Hepatocyte (in vitro differentiated cells): ENCODE data around the gene PATE4. TPM values are rescaled to one million over a fixed set of nuclear protein-coding genes. Genes with fewer than 3 reads are reported as not detected.

ENCODE experiments used
- DNase-seq: peaks from one replicate; pipeline ENCODE4 v3.0.0-alpha.2; 2016; ENCODE audit warnings: low spot score
- H2AFZ ChIP-seq: fragments of 200-600 bp; sonication (generic); 2 replicates; pipeline ENCODE4 v1.6.0; 2016; ENCODE audit warnings: antibody characterized with exemption, mild to moderate bottlenecking
- H3K27ac ChIP-seq: fragments of 200-600 bp; sonication (generic); 2 replicates; pipeline ENCODE4 v1.5.1; 2016; ENCODE audit warnings: mild to moderate bottlenecking
- H3K27me3 ChIP-seq: fragments of 200-600 bp; sonication (generic); 2 replicates; pipeline ENCODE4 v1.6.1; 2016
- H3K36me3 ChIP-seq: fragments of 200-600 bp; sonication (generic); replicated peaks from 2 replicates; pipeline ENCODE4 v1.5.1; 2016; ENCODE audit warnings: low read depth; ENCODE audit not compliant: insufficient read depth
- H3K4me1 ChIP-seq: fragments of 200-600 bp; sonication (generic); 2 replicates; pipeline ENCODE4 v1.5.1; 2016; ENCODE audit warnings: mild to moderate bottlenecking, moderate library complexity; ENCODE audit not compliant: insufficient read depth
- H3K4me2 ChIP-seq: fragments of 200-600 bp; sonication (generic); 2 replicates; pipeline ENCODE4 v1.6.0; 2016
- H3K4me3 ChIP-seq: fragments of 200-600 bp; sonication (generic); 2 replicates; pipeline ENCODE4 v1.5.1; 2016; ENCODE audit warnings: mild to moderate bottlenecking
- H3K79me2 ChIP-seq: fragments of 200-600 bp; sonication (generic); 2 replicates; pipeline ENCODE4 v1.6.0; 2017; ENCODE audit warnings: mild to moderate bottlenecking
- H3K9me2 ChIP-seq: fragments of 200-600 bp; sonication (generic); replicated peaks from 2 replicates; pipeline ENCODE4 v1.6.0; 2017; ENCODE audit warnings: mild to moderate bottlenecking; ENCODE audit not compliant: insufficient read depth
- H3K9me3 ChIP-seq: fragments of 200-600 bp; sonication (generic); 2 replicates; pipeline ENCODE4 v1.5.1; 2016; ENCODE audit warnings: low read depth, mild to moderate bottlenecking
- H4K20me1 ChIP-seq: fragments of 200-600 bp; sonication (generic); 2 replicates; pipeline ENCODE4 v1.6.0; 2016; ENCODE audit warnings: mild to moderate bottlenecking; ENCODE audit not compliant: insufficient read depth, poor library complexity, severe bottlenecking
- EZH2 ChIP-seq: fragments of 200-600 bp; sonication (generic); IDR thresholded peaks from 2 replicates; pipeline ENCODE4 v1.6.1; 2016; ENCODE audit warnings: antibody characterized with exemption, mild to moderate bottlenecking, borderline replicate concordance
- EZH2phosphoT487 ChIP-seq: fragments of 200-600 bp; sonication (generic); IDR thresholded peaks from one replicate; pipeline ENCODE4 v1.6.1; 2018; ENCODE audit warnings: antibody characterized with exemption, mild to moderate bottlenecking, low read depth, moderate library complexity; ENCODE audit not compliant: unreplicated experiment, severe bottlenecking
- WGBS: methylation state at CpG from one replicate; pipeline ENCODE4 v1.1.6; 2016; ENCODE audit warnings: low lambda C conversion rate; ENCODE audit errors: missing lambda C conversion rate; 5-methylcytosine and 5-hydroxymethylcytosine counted together
- polyA plus RNA-seq: library from polyadenylated mRNA; unstranded; fragments of >200 nt; fragmentation: Nextera tagmentation; extraction: Ambion mirVana; gene quantifications from 2 replicates; pipeline ENCODE4 v1.2.1, GENCODE V29; 2016
- total RNA-seq: library from RNA; depleted of rRNA; stranded (reverse); fragments of >200 nt; gene quantifications from 2 replicates; pipeline ENCODE4 v1.2.3, GENCODE V29; 2014
- TF ChIP-seq, protein P1 (sequence below): fragments of 200-600 bp; sonication (generic); IDR thresholded peaks from 2 replicates; pipeline ENCODE4 v1.5.1; 2016; ENCODE audit warnings: antibody characterized with exemption, mild to moderate bottlenecking; ENCODE audit not compliant: poor library complexity

PATE4 gene, protein sequence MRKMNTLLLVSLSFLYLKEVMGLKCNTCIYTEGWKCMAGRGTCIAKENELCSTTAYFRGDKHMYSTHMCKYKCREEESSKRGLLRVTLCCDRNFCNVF
- total RNA-seq = not detected in 2 replicates
- polyA plus RNA-seq = 0.35 TPM in 1 of 2 replicates, not detected in the other

DNA sequence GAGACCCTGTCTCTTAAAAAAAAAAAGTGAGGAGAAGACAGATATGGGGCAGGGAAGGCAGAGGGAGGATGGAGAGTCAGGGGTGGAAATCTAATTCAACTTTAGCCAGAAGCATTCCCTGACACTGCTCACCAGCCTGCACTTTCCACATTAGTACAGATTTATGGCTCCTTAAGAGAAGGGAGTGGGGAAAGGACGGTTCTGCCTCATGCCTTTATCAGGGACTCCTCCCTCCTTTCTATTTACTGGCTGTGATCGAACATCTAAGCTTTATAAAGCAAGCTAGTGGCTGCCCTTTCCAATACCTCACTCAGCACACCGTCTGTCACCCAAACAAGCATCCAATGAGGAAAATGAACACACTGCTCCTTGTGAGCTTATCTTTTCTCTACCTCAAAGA is at the start of gene PATE4:
PATE4 (plus strand) TSS at position 301 of the 400 bp plus-strand sequence; CDS start at position 345, 44 bp downstream.
- TF ChIP-seq EZH2phosphoT487 (no peak), EZH2 (no peak)
- TF ChIP-seq, protein P1, sequence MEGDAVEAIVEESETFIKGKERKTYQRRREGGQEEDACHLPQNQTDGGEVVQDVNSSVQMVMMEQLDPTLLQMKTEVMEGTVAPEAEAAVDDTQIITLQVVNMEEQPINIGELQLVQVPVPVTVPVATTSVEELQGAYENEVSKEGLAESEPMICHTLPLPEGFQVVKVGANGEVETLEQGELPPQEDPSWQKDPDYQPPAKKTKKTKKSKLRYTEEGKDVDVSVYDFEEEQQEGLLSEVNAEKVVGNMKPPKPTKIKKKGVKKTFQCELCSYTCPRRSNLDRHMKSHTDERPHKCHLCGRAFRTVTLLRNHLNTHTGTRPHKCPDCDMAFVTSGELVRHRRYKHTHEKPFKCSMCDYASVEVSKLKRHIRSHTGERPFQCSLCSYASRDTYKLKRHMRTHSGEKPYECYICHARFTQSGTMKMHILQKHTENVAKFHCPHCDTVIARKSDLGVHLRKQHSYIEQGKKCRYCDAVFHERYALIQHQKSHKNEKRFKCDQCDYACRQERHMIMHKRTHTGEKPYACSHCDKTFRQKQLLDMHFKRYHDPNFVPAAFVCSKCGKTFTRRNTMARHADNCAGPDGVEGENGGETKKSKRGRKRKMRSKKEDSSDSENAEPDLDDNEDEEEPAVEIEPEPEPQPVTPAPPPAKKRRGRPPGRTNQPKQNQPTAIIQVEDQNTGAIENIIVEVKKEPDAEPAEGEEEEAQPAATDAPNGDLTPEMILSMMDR = no peak
- WGBS = 43% methylated on average over 3 of the region's 3 CpGs
- H3K9me2 ChIP-seq = no peaks in the 10 kb centered on the region

DNA sequence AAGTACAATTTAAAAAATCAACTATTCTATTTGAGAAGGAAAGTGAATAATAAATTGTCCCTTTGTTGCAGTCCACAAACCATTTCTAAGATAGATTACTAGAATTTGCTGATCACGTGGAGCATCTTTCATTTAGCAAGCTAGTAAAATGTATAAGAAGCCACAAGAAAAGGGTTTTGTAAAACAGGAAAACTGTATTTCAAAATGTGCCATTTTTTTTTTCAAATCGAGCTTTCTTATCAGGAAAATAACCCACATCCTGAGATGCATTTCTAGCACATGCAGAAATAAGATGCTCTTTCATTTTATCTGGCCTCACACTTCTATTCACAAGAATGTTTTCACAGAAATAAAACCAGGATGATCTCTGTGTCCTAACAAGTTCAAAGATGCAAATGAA is 48.4 kb upstream of the PATE4 start:
- no peaks in the 10 kb centered on the region for H3K9me3 ChIP-seq
- H3K4me3 ChIP-seq = no peak overlapping the region
- 72% methylated on average over 2 of the region's 2 CpGs for WGBS
- TF ChIP-seq EZH2phosphoT487 (no peak), EZH2 (no peak)
- TF ChIP-seq, protein P1 = no peak
- no peak overlapping the region for H2AFZ ChIP-seq
- no peaks in the 10 kb centered on the region for H3K9me2 ChIP-seq
- H3K4me1 ChIP-seq = no peaks in the 10 kb centered on the region
- DNase-seq = no peak
- H3K79me2 ChIP-seq = no peaks in the 10 kb centered on the region
- no peaks in the 10 kb centered on the region for H4K20me1 ChIP-seq
- H3K27me3 ChIP-seq = no peaks in the 10 kb centered on the region
- no peak overlapping the region for H3K4me2 ChIP-seq
- H3K36me3 ChIP-seq = no peaks in the 10 kb centered on the region
- H3K27ac ChIP-seq = no peak overlapping the region

More for the DNA sequence above, at the start of gene PATE4:
- Histone ChIP-seq H3K4me3 (no peak within 1 kb of the TSS), H3K4me2 (no peak within 1 kb of the TSS), H3K4me1 (no peaks in the 10 kb centered on the region), H4K20me1 (no peaks in the 10 kb centered on the region), H3K79me2 (no peaks in the 10 kb centered on the region), H2AFZ (no peak within 1 kb of the TSS), H3K9me3 (no peaks in the 10 kb centered on the region), H3K27ac (no peak within 1 kb of the TSS), H3K36me3 (no peaks in the 10 kb centered on the region), H3K27me3 (no peaks in the 10 kb centered on the region)
- no peak for DNase-seq

DNA sequence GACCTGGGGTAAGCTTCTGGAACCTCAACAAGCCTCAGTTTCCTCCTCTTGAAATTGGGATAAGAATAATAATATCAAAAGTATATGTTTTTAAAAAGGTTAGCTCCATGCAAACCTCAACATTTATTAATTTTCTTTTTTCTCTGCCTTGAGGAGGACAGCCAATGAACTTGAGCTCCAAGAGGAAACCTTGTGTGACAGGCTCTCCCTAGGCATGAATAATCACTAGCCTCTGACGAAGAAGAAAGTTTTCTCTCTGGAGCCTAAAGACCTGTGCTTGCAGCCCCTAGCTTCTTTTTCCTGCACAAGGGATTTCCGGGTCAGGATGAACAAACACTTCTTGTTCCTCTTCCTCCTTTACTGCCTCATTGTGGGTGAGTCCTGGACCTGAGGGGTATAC is 45.3 kb upstream of the PATE4 start, which contains the start of gene PATE3:
PATE3 (plus strand) TSS at position 301 of the 400 bp plus-strand sequence; CDS start at position 326, 25 bp downstream.
- Histone ChIP-seq H3K79me2 (no peaks in the 10 kb centered on the region), H3K27ac (no peak within 1 kb of the TSS), H4K20me1 (no peaks in the 10 kb centered on the region), H3K9me2 (no peaks in the 10 kb centered on the region), H3K27me3 (no peaks in the 10 kb centered on the region), H3K9me3 (no peaks in the 10 kb centered on the region), H3K4me3 (no peak within 1 kb of the TSS), H3K36me3 (no peaks in the 10 kb centered on the region), H3K4me1 (no peaks in the 10 kb centered on the region), H3K4me2 (no peak within 1 kb of the TSS), H2AFZ (no peak within 1 kb of the TSS)
- TF ChIP-seq EZH2phosphoT487 = no peak
- WGBS = 83% methylated on average over 2 of the region's 2 CpGs
- DNase-seq = no peak

DNA sequence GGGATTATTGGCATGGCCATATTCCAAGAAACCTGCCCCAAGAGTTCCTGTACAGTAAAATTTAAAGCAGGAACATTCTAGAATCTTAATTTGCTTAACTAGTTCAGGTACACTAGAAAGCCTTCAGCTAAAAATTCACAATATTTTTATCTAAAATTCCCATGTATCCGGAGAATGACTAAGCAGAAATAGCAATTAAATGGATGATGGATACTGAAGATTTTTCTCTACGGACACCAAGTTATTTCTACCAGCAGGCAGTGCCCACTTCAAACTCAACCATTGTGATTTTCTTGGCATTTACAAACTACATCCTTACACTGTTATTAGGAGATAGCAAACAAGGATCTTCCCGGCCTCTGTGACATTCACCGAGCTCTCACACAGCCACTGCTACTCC is 42.3 kb upstream of the PATE4 start:
- Histone ChIP-seq H3K4me2 (no peak overlapping the region), H4K20me1 (no peaks in the 10 kb centered on the region), H3K36me3 (no peaks in the 10 kb centered on the region), H3K4me3 (no peak overlapping the region), H3K27ac (no peak overlapping the region), H3K27me3 (no peaks in the 10 kb centered on the region), H3K9me3 (peaks cover 4% of the 10 kb centered on the region), H3K79me2 (no peaks in the 10 kb centered on the region), H2AFZ (no peak overlapping the region), H3K9me2 (no peaks in the 10 kb centered on the region), H3K4me1 (no peaks in the 10 kb centered on the region)
- TF ChIP-seq EZH2 (no peak), EZH2phosphoT487 (no peak)
- TF ChIP-seq, protein P1 = no peak
- WGBS = 95% methylated on average over 4 of the region's 4 CpGs
- no peak for DNase-seq
